Measurements from ENCODE around the gene MMP20.

GRCh38 chr11:102539567-102539966 lies 85.6 kb downstream of the MMP20 start:
- no peak for TF ChIP-seq CTCF (IDR thresholded peaks at IDR 0.05)
- TF ChIP-seq RORB (CRISPR knock-in tag; IDR thresholded peaks at IDR 0.05) = no peak
- TF ChIP-seq, protein P1, sequence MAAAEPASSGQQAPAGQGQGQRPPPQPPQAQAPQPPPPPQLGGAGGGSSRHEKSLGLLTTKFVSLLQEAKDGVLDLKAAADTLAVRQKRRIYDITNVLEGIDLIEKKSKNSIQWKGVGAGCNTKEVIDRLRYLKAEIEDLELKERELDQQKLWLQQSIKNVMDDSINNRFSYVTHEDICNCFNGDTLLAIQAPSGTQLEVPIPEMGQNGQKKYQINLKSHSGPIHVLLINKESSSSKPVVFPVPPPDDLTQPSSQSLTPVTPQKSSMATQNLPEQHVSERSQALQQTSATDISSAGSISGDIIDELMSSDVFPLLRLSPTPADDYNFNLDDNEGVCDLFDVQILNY (CRISPR knock-in tag; IDR thresholded peaks at IDR 0.05) = no peak
- no peak for TF ChIP-seq ZNF512 (CRISPR knock-in tag; IDR thresholded peaks at IDR 0.05; ENCODE audit: borderline replicate concordance)
- TF ChIP-seq E2F4 (CRISPR knock-in tag; IDR thresholded peaks at IDR 0.05; ENCODE audit: borderline replicate concordance, low read depth) = no peak
- TF ChIP-seq GTF2I (CRISPR knock-in tag; conservative IDR thresholded peaks at IDR 0.05) = no peak
- TF ChIP-seq SP1 (CRISPR knock-in tag; conservative IDR thresholded peaks at IDR 0.05) = no peak
- TF ChIP-seq IRF1 (CRISPR knock-in tag; IDR thresholded peaks at IDR 0.05) = no peak
- TF ChIP-seq, protein P2, sequence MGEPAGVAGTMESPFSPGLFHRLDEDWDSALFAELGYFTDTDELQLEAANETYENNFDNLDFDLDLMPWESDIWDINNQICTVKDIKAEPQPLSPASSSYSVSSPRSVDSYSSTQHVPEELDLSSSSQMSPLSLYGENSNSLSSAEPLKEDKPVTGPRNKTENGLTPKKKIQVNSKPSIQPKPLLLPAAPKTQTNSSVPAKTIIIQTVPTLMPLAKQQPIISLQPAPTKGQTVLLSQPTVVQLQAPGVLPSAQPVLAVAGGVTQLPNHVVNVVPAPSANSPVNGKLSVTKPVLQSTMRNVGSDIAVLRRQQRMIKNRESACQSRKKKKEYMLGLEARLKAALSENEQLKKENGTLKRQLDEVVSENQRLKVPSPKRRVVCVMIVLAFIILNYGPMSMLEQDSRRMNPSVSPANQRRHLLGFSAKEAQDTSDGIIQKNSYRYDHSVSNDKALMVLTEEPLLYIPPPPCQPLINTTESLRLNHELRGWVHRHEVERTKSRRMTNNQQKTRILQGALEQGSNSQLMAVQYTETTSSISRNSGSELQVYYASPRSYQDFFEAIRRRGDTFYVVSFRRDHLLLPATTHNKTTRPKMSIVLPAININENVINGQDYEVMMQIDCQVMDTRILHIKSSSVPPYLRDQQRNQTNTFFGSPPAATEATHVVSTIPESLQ (CRISPR knock-in tag; IDR thresholded peaks at IDR 0.05) = no peak
- no peak for TF ChIP-seq MAX (CRISPR knock-in tag; IDR thresholded peaks at IDR 0.05)
- TF ChIP-seq EMX1 (CRISPR knock-in tag; IDR thresholded peaks at IDR 0.05) = no peak
- TF ChIP-seq FOXJ3 (CRISPR knock-in tag; IDR thresholded peaks at IDR 0.05; ENCODE audit: borderline replicate concordance) = no peak
- TF ChIP-seq, protein P3, sequence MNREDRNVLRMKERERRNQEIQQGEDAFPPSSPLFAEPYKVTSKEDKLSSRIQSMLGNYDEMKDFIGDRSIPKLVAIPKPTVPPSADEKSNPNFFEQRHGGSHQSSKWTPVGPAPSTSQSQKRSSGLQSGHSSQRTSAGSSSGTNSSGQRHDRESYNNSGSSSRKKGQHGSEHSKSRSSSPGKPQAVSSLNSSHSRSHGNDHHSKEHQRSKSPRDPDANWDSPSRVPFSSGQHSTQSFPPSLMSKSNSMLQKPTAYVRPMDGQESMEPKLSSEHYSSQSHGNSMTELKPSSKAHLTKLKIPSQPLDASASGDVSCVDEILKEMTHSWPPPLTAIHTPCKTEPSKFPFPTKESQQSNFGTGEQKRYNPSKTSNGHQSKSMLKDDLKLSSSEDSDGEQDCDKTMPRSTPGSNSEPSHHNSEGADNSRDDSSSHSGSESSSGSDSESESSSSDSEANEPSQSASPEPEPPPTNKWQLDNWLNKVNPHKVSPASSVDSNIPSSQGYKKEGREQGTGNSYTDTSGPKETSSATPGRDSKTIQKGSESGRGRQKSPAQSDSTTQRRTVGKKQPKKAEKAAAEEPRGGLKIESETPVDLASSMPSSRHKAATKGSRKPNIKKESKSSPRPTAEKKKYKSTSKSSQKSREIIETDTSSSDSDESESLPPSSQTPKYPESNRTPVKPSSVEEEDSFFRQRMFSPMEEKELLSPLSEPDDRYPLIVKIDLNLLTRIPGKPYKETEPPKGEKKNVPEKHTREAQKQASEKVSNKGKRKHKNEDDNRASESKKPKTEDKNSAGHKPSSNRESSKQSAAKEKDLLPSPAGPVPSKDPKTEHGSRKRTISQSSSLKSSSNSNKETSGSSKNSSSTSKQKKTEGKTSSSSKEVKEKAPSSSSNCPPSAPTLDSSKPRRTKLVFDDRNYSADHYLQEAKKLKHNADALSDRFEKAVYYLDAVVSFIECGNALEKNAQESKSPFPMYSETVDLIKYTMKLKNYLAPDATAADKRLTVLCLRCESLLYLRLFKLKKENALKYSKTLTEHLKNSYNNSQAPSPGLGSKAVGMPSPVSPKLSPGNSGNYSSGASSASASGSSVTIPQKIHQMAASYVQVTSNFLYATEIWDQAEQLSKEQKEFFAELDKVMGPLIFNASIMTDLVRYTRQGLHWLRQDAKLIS (CRISPR knock-in tag; IDR thresholded peaks at IDR 0.05; ENCODE audit: borderline replicate concordance) = no peak
- TF ChIP-seq, protein P4, sequence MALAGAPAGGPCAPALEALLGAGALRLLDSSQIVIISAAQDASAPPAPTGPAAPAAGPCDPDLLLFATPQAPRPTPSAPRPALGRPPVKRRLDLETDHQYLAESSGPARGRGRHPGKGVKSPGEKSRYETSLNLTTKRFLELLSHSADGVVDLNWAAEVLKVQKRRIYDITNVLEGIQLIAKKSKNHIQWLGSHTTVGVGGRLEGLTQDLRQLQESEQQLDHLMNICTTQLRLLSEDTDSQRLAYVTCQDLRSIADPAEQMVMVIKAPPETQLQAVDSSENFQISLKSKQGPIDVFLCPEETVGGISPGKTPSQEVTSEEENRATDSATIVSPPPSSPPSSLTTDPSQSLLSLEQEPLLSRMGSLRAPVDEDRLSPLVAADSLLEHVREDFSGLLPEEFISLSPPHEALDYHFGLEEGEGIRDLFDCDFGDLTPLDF (CRISPR knock-in tag; IDR thresholded peaks at IDR 0.05) = no peak
